H1 (cell line): ENCODE measurements around the gene OSM. TPM values are rescaled to one million over a fixed set of nuclear protein-coding genes. Genes with fewer than 3 reads are reported as not detected.

Source experiments
- CTCF ChIA-PET: fragments of 300-600 bp; sonication (Branson Sonifier 250); formaldehyde crosslinking; loops from one replicate; lab custom pipeline; 2021; ENCODE audit not compliant: partially characterized antibody; lab: Charles Lee
- POLR2A ChIA-PET: fragments of 300-600 bp; sonication (Branson Sonifier 250); formaldehyde crosslinking; loops from one replicate; lab custom pipeline; 2021; ENCODE audit warnings: inconsistent platforms; ENCODE audit not compliant: partially characterized antibody; lab: Charles Lee
- DNase-seq, 2 experiments: peaks; one replicate each; pipeline versions ENCODE4 v3.0.0 to v3.0.0-alpha.2; 2010 to 2022; ENCODE audit warnings: low spot score in 2 of 2, low read depth in 1 of 2, mixed read lengths in 1 of 2
- FAIRE-seq: peaks from 2 replicates; lab custom pipeline; 2011; peaks lifted over from hg19 to GRCh38; lab: Jason Lieb, UNC
- H2AFZ ChIP-seq: 2 replicates; pipeline ENCODE4 v1.8.1; 2012; ENCODE audit warnings: low read length, inconsistent platforms
- H2AK5ac ChIP-seq: 2 replicates; pipeline ENCODE4 v1.6.1; 2013; ENCODE audit warnings: low read depth, low read length
- H2BK120ac ChIP-seq: replicated peaks from 2 replicates; pipeline ENCODE3; 2013; ENCODE audit warnings: low read depth, low read length, inconsistent platforms
- H2BK12ac ChIP-seq: 2 replicates; pipeline ENCODE4 v1.6.1; 2013; ENCODE audit warnings: low read depth, low read length
- H2BK15ac ChIP-seq: 2 replicates; pipeline ENCODE4 v1.6.1; 2013; ENCODE audit warnings: low read length
- H2BK20ac ChIP-seq: 2 replicates; pipeline ENCODE4 v1.6.1; 2013; ENCODE audit warnings: low read length
- H2BK5ac ChIP-seq: 2 replicates; pipeline ENCODE4 v1.6.1; 2013; ENCODE audit warnings: low read depth, low read length
- H3K14ac ChIP-seq: 2 replicates; pipeline ENCODE4 v1.6.1; 2013; ENCODE audit warnings: inconsistent platforms; ENCODE audit not compliant: insufficient read length
- H3K18ac ChIP-seq: 2 replicates; pipeline ENCODE4 v1.6.1; 2013; ENCODE audit warnings: low read length; ENCODE audit errors: extremely low read depth
- H3K23ac ChIP-seq: 2 replicates; pipeline ENCODE4 v1.6.1; 2013; ENCODE audit warnings: inconsistent platforms; ENCODE audit not compliant: insufficient read length
- H3K23me2 ChIP-seq: 2 replicates; pipeline ENCODE4 v1.6.1; 2013; ENCODE audit warnings: low read depth, low read length
- H3K27ac ChIP-seq: 2 replicates; pipeline ENCODE4 v1.6.1; 2011; ENCODE audit warnings: low read depth, low read length, inconsistent platforms
- H3K27me3 ChIP-seq, 4 experiments: replicated peaks in 1 of 4; 1 replicate in 1 of 4; 2 replicates in 3 of 4; pipeline versions ENCODE4 v1.6.1 to v1.8.1; 2011 to 2013; ENCODE audit warnings: low read length in 3 of 4, mild to moderate bottlenecking in 3 of 4, inconsistent platforms in 2 of 4, mixed read lengths in 2 of 4, moderate library complexity in 1 of 4; ENCODE audit not compliant: control insufficient read depth in 3 of 4, insufficient read depth in 3 of 4; ENCODE audit errors: extremely low read depth in 1 of 4
- H3K36me3 ChIP-seq, 4 experiments: 2 replicates each; pipeline versions ENCODE4 v1.6.1 to v1.8.1; 2011 to 2013; ENCODE audit warnings: mild to moderate bottlenecking in 4 of 4, low read length in 3 of 4, moderate library complexity in 2 of 4, control low read depth in 1 of 4, inconsistent platforms in 1 of 4; ENCODE audit not compliant: insufficient read depth in 4 of 4, control insufficient read depth in 2 of 4
- H3K4ac ChIP-seq: replicated peaks from 2 replicates; pipeline ENCODE3; 2013; ENCODE audit warnings: low read length, low read depth, mixed read lengths, inconsistent platforms; ENCODE audit not compliant: insufficient read length
- H3K4me1 ChIP-seq, 4 experiments: replicated peaks in 1 of 4; 1 replicate in 1 of 4; 2 replicates in 3 of 4; pipeline versions ENCODE4 v1.6.1 to v1.8.1; 2011 to 2013; ENCODE audit warnings: low read length in 3 of 4, inconsistent platforms in 2 of 4, mixed read lengths in 1 of 4; ENCODE audit not compliant: insufficient read depth in 4 of 4, control insufficient read depth in 3 of 4
- H3K4me2 ChIP-seq, 2 experiments: 2 replicates each; pipeline versions ENCODE4 v1.6.1 to v1.8.1; 2011 to 2013; ENCODE audit warnings: low read depth in 2 of 2, low read length in 2 of 2, control low read depth in 1 of 2, inconsistent platforms in 1 of 2, mild to moderate bottlenecking in 1 of 2; ENCODE audit not compliant: insufficient read depth in 1 of 2
- H3K4me3 ChIP-seq, 4 experiments: fragments of 200-600, 300-600 bp in 1 of 4; sonication (generic), shearing (Covaris generic), sonication (Bioruptor Twin) in 1 of 4; 2 replicates each; pipeline versions ENCODE4 v1.5.1 to v1.8.1; 2011 to 2016; ENCODE audit warnings: low read length in 4 of 4, low read depth in 3 of 4, control low read depth in 2 of 4, inconsistent platforms in 2 of 4, mild to moderate bottlenecking in 2 of 4, mixed read lengths in 1 of 4, moderate library complexity in 1 of 4; ENCODE audit not compliant: insufficient read depth in 2 of 4; ENCODE audit errors: extremely low read depth in 1 of 4
- H3K56ac ChIP-seq: replicated peaks from 2 replicates; pipeline ENCODE3; 2013; ENCODE audit warnings: low read depth, mild to moderate bottlenecking, mixed read lengths, low read length, inconsistent platforms; ENCODE audit not compliant: insufficient read length
- H3K79me1 ChIP-seq: 2 replicates; pipeline ENCODE4 v1.6.1; 2013; ENCODE audit warnings: low read depth, low read length, control low read depth
- H3K79me2 ChIP-seq, 2 experiments: 2 replicates each; pipeline versions ENCODE4 v1.6.1 to v1.8.1; 2012 to 2013; ENCODE audit warnings: low read length in 2 of 2, mild to moderate bottlenecking in 2 of 2, inconsistent platforms in 1 of 2; ENCODE audit not compliant: insufficient read depth in 2 of 2, control insufficient read depth in 1 of 2
- H3K9ac ChIP-seq, 4 experiments: replicated peaks in 1 of 4; 1 replicate in 1 of 4; 2 replicates in 3 of 4; pipeline versions ENCODE4 v1.6.1 to v1.8.1; 2011 to 2013; ENCODE audit warnings: low read depth in 3 of 4, low read length in 3 of 4, control low read depth in 2 of 4, mild to moderate bottlenecking in 2 of 4, moderate library complexity in 2 of 4, inconsistent platforms in 1 of 4; ENCODE audit errors: extremely low read depth in 1 of 4
- H3K9me3 ChIP-seq, 2 experiments: 2 replicates each; pipeline versions ENCODE4 v1.6.1 to v1.8.1; 2012 to 2013; ENCODE audit warnings: mild to moderate bottlenecking in 2 of 2, moderate library complexity in 2 of 2, control low read depth in 1 of 2, inconsistent platforms in 1 of 2, low read depth in 1 of 2, low read length in 1 of 2, mixed read lengths in 1 of 2; ENCODE audit not compliant: insufficient read depth in 2 of 2
- H4K20me1 ChIP-seq, 2 experiments: replicated peaks in 1 of 2; 2 replicates each; pipeline versions ENCODE3 to v1.8.1; 2011 to 2013; ENCODE audit warnings: inconsistent platforms in 2 of 2, low read length in 2 of 2, mild to moderate bottlenecking in 1 of 2; ENCODE audit not compliant: insufficient read depth in 2 of 2, control insufficient read depth in 1 of 2
- H4K5ac ChIP-seq: 2 replicates; pipeline ENCODE4 v1.6.1; 2013; ENCODE audit warnings: low read length, low read depth, mixed read lengths, inconsistent platforms; ENCODE audit not compliant: insufficient read length
- H4K8ac ChIP-seq: 2 replicates; pipeline ENCODE4 v1.8.0; 2013; ENCODE audit warnings: mild to moderate bottlenecking, moderate library complexity, low read length, inconsistent platforms; ENCODE audit not compliant: insufficient read depth; ENCODE audit errors: extremely low read depth
- H4K91ac ChIP-seq: replicated peaks from 2 replicates; pipeline ENCODE3; 2013; ENCODE audit warnings: low read length, mixed read lengths, inconsistent platforms; ENCODE audit not compliant: insufficient read length
- ATF2 ChIP-seq: IDR thresholded peaks from 2 replicates; pipeline ENCODE4 v1.6.1; 2012; ENCODE audit warnings: low read length, inconsistent platforms
- EGR1 ChIP-seq: IDR thresholded peaks from 2 replicates; pipeline ENCODE4 v1.6.1; 2011; ENCODE audit warnings: low read depth, low read length, borderline replicate concordance
- EP300 ChIP-seq, 2 experiments: IDR thresholded peaks; 1 replicate in 1 of 2; 2 replicates in 1 of 2; pipeline ENCODE4 v1.6.1; 2011 to 2012; ENCODE audit warnings: low read depth in 2 of 2, low read length in 2 of 2, mild to moderate bottlenecking in 2 of 2, borderline replicate concordance in 1 of 2, inconsistent platforms in 1 of 2, moderate library complexity in 1 of 2
- HDAC6 ChIP-seq: IDR thresholded peaks from one replicate; pipeline ENCODE4 v1.7.1; 2012; ENCODE audit warnings: low read depth, mild to moderate bottlenecking, inconsistent platforms, low read length, moderate library complexity
- KDM5A ChIP-seq: fragments of 200-600 bp; IDR thresholded peaks from 2 replicates; pipeline ENCODE4 v1.7.1; 2012; ENCODE audit warnings: mild to moderate bottlenecking, low read length, inconsistent platforms, mixed read lengths
- MAX ChIP-seq: IDR thresholded peaks from 2 replicates; pipeline ENCODE4 v1.6.1; 2012; ENCODE audit warnings: inconsistent platforms
- NANOG ChIP-seq: IDR thresholded peaks from 2 replicates; pipeline ENCODE4 v1.6.1; 2011; ENCODE audit warnings: low read length, low read depth, mild to moderate bottlenecking, inconsistent platforms; ENCODE audit not compliant: insufficient read depth, poor library complexity, severe bottlenecking
- SAP30 ChIP-seq: fragments of 300-600 bp; sonication (generic); IDR thresholded peaks from 2 replicates; pipeline ENCODE4 v1.7.1; 2012; ENCODE audit warnings: low read length, moderate library complexity, mild to moderate bottlenecking, inconsistent platforms; ENCODE audit not compliant: insufficient read depth, insufficient replicate concordance
- SIN3A ChIP-seq, 2 experiments: IDR thresholded peaks in 1 of 2; conservative IDR thresholded peaks in 1 of 2; 2 replicates each; pipeline ENCODE4 v1.6.1; 2011 to 2012; ENCODE audit warnings: low read length in 2 of 2, improper control_type of control experiment in 1 of 2, low read depth in 1 of 2, mild to moderate bottlenecking in 1 of 2
- TAF1 ChIP-seq: IDR thresholded peaks from 2 replicates; pipeline ENCODE4 v1.6.1; 2011; ENCODE audit warnings: mild to moderate bottlenecking, low read depth, low read length
- TEAD4 ChIP-seq: IDR thresholded peaks from 2 replicates; pipeline ENCODE4 v1.6.1; 2012; ENCODE audit warnings: low read depth, low read length, inconsistent platforms, mixed read lengths
- ZNF274 ChIP-seq: IDR thresholded peaks from 2 replicates; pipeline ENCODE4 v1.7.0; 2012; ENCODE audit warnings: low read length, borderline replicate concordance; ENCODE audit errors: extremely low read depth
- WGBS, 2 experiments: shearing (Covaris generic) in 1 of 2; methylation state at CpG; one replicate each; pipeline versions ENCODE4 v1.1.6 to v1.1.7; 2013 to 2015; ENCODE audit warnings: low lambda C conversion rate in 2 of 2, mixed read lengths in 2 of 2, inconsistent platforms in 1 of 2, low coverage in 1 of 2, missing lambda C conversion rate in 1 of 2; ENCODE audit not compliant: insufficient replicate concordance in 2 of 2, insufficient coverage in 1 of 2, insufficient read length in 1 of 2; ENCODE audit errors: extremely low coverage in 1 of 2, missing lambda C conversion rate in 1 of 2; 5-methylcytosine and 5-hydroxymethylcytosine counted together
- polyA plus RNA-seq, 7 experiments: library from polyadenylated mRNA; depleted of rRNA in 3 of 7; stranded (reverse) in 5 of 7; unstranded in 2 of 7; fragments of >200 nt in 5 of 7; fragments of 200-250 nt in 2 of 7; gene quantifications; 1 replicate in 5 of 7; 2 replicates in 1 of 7; 4 replicates in 1 of 7; pipeline versions ENCODE4 v1.2.1 to v1.2.3, GENCODE V29; 2011 to 2013; ENCODE audit warnings: missing spikeins in 2 of 7, mixed read lengths in 2 of 7
- total RNA-seq: library from RNA; stranded (reverse); fragmentation: NEBNext Ultra II Directional; extraction: Animal tissue kit (Norgen Biotek cat#: 25700); gene quantifications from 2 replicates; pipeline ENCODE4 v1.2.1, GENCODE V29; 2021

OSM gene
- total and polyA plus RNA-seq, 2 of the 8 experiments (the other 6 are each of a cell fraction or from before 2014, with no cell fraction given): not detected

- H3K56ac ChIP-seq: no peak overlapping the region
- no peak overlapping the region for H3K9ac ChIP-seq
- no peaks in the 10 kb centered on the region for H3K36me3 ChIP-seq
- ChIA-PET POLR2A (interaction anchor here (0.7 to 1.0 kb wide), 2 partner anchors 15 to 54 kb away, joined by 3 read pairs; partner anchors contain the start of genes CCDC157 and SF3A1), CTCF (interaction anchor here (0.8 to 4.9 kb wide), 6 partner anchors 13 to 65 kb away, joined by 3 to 48 read pairs (median 4); partner anchors contain the start of genes CASTOR1 and TBC1D10A)
- H3K23me2 ChIP-seq: no peaks in the 10 kb centered on the region
- no peak overlapping the region for H4K91ac ChIP-seq
- H2BK12ac ChIP-seq: no peak overlapping the region
- no peak overlapping the region for H3K4ac ChIP-seq
- no peak overlapping the region for H4K5ac ChIP-seq
- DNase-seq (no peak), FAIRE-seq (no peak)
- no peaks in the 10 kb centered on the region for H3K79me1 ChIP-seq
- no peaks in the 10 kb centered on the region; a peak in 1 of 7 replicates for H3K4me1 ChIP-seq
- no peaks in the 10 kb centered on the region for H3K27me3 ChIP-seq
- no peak overlapping the region for H3K27ac ChIP-seq
- H4K20me1 ChIP-seq: no peaks in the 10 kb centered on the region
- no peak overlapping the region for H4K8ac ChIP-seq
- H2BK20ac ChIP-seq: no peak overlapping the region
- no peak overlapping the region for H3K18ac ChIP-seq
- no peak overlapping the region for H3K14ac ChIP-seq
- H3K23ac ChIP-seq: no peak overlapping the region
- no peaks in the 10 kb centered on the region for H3K9me3 ChIP-seq
- no peak overlapping the region for H2AK5ac ChIP-seq
- no peak overlapping the region for H2BK15ac ChIP-seq
- H2BK5ac ChIP-seq: no peak overlapping the region
- H2AFZ ChIP-seq: no peak overlapping the region
- H3K79me2 ChIP-seq: no peaks in the 10 kb centered on the region
- no peak overlapping the region for H3K4me3 ChIP-seq
- H2BK120ac ChIP-seq: no peak overlapping the region
- 79% methylated on average over 5 of the region's 5 CpGs; no CpG with 5 or more reads in 1 of the 2 experiments for WGBS, 2 experiments
- H3K4me2 ChIP-seq: no peak overlapping the region
- TF ChIP-seq ATF2 (no peak), SAP30 (no peak), TAF1 (no peak), TEAD4 (no peak), NANOG (no peak), KDM5A (no peak), EP300 (IDR thresholded peaks at IDR 0.05; ENCODE audit: borderline replicate concordance in 1 of 2, low read depth in 2 of 2, low read length in 2 of 2) (no peak), EGR1 (no peak), SIN3A (conservative IDR thresholded peaks at IDR 0.05 in 1 of 2, IDR thresholded peaks at IDR 0.05 in 1 of 2; ENCODE audit: low read depth in 1 of 2, low read length in 2 of 2) (no peak), ZNF274 (no peak), MAX (no peak), HDAC6 (no peak)
These were observed 36.1 kb upstream of the OSM start for GRCh38 chr22:30302810-30303138.
